K562 (cell line): Measurements from ENCODE around the gene GABRB1. TPM values are rescaled to one million over a fixed set of nuclear protein-coding genes. Genes with fewer than 3 reads are reported as not detected.

Source experiments
- ATF7 ChIP-seq: fragments of 450-650 bp; IDR thresholded peaks from 2 replicates; pipeline ENCODE4 v1.7.1; 2014; ENCODE audit warnings: mild to moderate bottlenecking, moderate library complexity
- CSDE1 ChIP-seq, 2 experiments: fragments of 450-650 bp; IDR thresholded peaks; 2 replicates each; pipeline ENCODE4 v1.6.1; 2016; ENCODE audit warnings: mild to moderate bottlenecking in 1 of 2
- EP400 ChIP-seq: fragments of 450-650 bp; IDR thresholded peaks from 2 replicates; pipeline ENCODE4 v1.6.1; 2017; ENCODE audit warnings: antibody characterized with exemption, mild to moderate bottlenecking, moderate library complexity
- HDAC1 ChIP-seq, 2 experiments: fragments of 450-650 bp; IDR thresholded peaks; 2 replicates each; pipeline ENCODE4 v1.6.1; 2016 to 2017; ENCODE audit warnings: inconsistent platforms in 1 of 2, mild to moderate bottlenecking in 1 of 2, moderate library complexity in 1 of 2
- MEIS2 ChIP-seq: fragments of 450-650 bp; IDR thresholded peaks from 2 replicates; pipeline ENCODE4 v1.6.1; 2014; ENCODE audit warnings: mild to moderate bottlenecking; ENCODE audit not compliant: partially characterized antibody
- SMARCE1 ChIP-seq: fragments of 450-650 bp; IDR thresholded peaks from 2 replicates; pipeline ENCODE4 v1.7.1; 2016; ENCODE audit warnings: mild to moderate bottlenecking
- TAF1 ChIP-seq: IDR thresholded peaks from 2 replicates; pipeline ENCODE4 v1.6.1; 2011; ENCODE audit warnings: mild to moderate bottlenecking, low read length, moderate library complexity; ENCODE audit not compliant: insufficient read depth, control insufficient read depth, severe bottlenecking; ENCODE audit errors: extremely low read depth
- ZBTB8A ChIP-seq: fragments of 450-650 bp; IDR thresholded peaks from 2 replicates; pipeline ENCODE4 v1.6.1; 2018; ENCODE audit warnings: mild to moderate bottlenecking, moderate library complexity; ENCODE audit not compliant: partially characterized antibody
- polyA plus RNA-seq, 8 experiments: library from polyadenylated mRNA; depleted of rRNA in 4 of 8; stranded (reverse) in 5 of 8; unstranded in 3 of 8; fragments of >200 nt; fragmentation: Nextera tagmentation in 2 of 8; fragmentation: Illumina TruSeq in 1 of 8; extraction: Ambion mirVana in 2 of 8; extraction: Trizol in 1 of 8; gene quantifications; 2 replicates each; pipeline versions ENCODE4 v1.2.1 to v1.2.3, GENCODE V29; 2011 to 2014; ENCODE audit warnings: inconsistent platforms in 1 of 8, missing spikeins in 1 of 8
- total RNA-seq, 7 experiments: library from RNA; depleted of rRNA in 6 of 7; stranded (reverse); fragments of >200 nt in 6 of 7; fragmentation: Illumina TruSeq in 2 of 7; extraction: Trizol in 2 of 7; gene quantifications; 2 replicates each; pipeline versions ENCODE4 v1.2.1 to v1.2.3, GENCODE V29; 2011 to 2021; ENCODE audit warnings: low replicate concordance in 1 of 7
- TF ChIP-seq, protein P1 (sequence below), 2 experiments: fragments of 450-650 bp; formaldehyde crosslinking in 1 of 2; IDR thresholded peaks; 2 replicates each; pipeline versions ENCODE4 v1.4.0 to v1.6.1; 2014 to 2020; ENCODE audit warnings: mild to moderate bottlenecking in 2 of 2, borderline replicate concordance in 1 of 2, low read depth in 1 of 2
- TF ChIP-seq, protein P2 (sequence below): fragments of 150-350 bp; conservative IDR thresholded peaks from 2 replicates; pipeline ENCODE4 v1.6.1; 2014; ENCODE audit warnings: low read length
- TF ChIP-seq, protein P3 (sequence below), 2 experiments: fragments of 450-650 bp; conservative IDR thresholded peaks; 2 replicates each; pipeline ENCODE4 v1.6.1; 2017; ENCODE audit warnings: mild to moderate bottlenecking in 2 of 2, moderate library complexity in 2 of 2

GABRB1 gene
- total and polyA plus RNA-seq, 9 of the 15 experiments (the other 6 are each of a cell fraction or from before 2014, with no cell fraction given): not detected

DNA sequence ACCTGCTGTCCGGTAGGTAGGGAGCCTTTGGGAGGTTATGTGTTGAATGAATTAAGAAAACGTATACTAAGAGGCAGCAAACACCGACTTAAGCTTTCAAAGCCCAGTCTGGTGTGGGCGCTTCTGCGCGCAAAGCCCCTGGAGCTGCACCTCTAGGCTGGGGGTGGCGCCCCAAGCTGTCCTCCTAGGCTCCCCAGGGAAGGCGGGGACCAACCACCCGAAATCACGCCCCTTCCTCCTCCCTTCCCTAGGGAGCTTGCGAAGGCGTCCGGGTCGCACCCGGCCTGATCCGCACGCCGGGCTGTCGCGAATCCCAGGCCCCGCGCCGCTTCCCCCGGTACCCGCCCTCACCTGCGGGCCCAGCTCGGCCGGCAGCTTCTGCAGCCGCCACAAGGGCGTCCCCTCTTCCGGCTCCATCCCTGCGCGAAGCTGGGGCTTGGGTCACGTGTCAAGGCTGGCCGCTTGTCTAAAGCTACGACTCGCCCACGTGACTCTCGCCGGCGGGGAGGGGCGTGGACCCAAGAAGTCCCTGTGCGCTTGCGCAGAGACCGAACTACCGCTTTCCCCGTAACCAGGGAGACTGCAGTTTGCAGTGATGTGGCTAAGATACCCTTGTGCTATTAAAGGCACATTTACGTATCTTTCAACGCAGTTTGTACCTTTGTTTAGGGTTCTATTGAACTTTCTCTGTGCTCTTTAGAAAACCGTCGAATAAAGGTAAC, 432.0 kb downstream of the GABRB1 start, which contains the start of gene COMMD8 (continued):
- TF ChIP-seq, protein P1, sequence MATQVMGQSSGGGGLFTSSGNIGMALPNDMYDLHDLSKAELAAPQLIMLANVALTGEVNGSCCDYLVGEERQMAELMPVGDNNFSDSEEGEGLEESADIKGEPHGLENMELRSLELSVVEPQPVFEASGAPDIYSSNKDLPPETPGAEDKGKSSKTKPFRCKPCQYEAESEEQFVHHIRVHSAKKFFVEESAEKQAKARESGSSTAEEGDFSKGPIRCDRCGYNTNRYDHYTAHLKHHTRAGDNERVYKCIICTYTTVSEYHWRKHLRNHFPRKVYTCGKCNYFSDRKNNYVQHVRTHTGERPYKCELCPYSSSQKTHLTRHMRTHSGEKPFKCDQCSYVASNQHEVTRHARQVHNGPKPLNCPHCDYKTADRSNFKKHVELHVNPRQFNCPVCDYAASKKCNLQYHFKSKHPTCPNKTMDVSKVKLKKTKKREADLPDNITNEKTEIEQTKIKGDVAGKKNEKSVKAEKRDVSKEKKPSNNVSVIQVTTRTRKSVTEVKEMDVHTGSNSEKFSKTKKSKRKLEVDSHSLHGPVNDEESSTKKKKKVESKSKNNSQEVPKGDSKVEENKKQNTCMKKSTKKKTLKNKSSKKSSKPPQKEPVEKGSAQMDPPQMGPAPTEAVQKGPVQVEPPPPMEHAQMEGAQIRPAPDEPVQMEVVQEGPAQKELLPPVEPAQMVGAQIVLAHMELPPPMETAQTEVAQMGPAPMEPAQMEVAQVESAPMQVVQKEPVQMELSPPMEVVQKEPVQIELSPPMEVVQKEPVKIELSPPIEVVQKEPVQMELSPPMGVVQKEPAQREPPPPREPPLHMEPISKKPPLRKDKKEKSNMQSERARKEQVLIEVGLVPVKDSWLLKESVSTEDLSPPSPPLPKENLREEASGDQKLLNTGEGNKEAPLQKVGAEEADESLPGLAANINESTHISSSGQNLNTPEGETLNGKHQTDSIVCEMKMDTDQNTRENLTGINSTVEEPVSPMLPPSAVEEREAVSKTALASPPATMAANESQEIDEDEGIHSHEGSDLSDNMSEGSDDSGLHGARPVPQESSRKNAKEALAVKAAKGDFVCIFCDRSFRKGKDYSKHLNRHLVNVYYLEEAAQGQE (IDR thresholded peaks at IDR 0.05; ENCODE audit: borderline replicate concordance): peak; percentile 97
- TF ChIP-seq, protein P1 (CRISPR knock-in tag; IDR thresholded peaks at IDR 0.05; ENCODE audit: low read depth): 0 out of 2 replicates have a peak, but pooled peaks have one; percentile 43
- TF ChIP-seq MEIS2 (peak; percentile 86), TAF1 (peak; percentile 34), HDAC1 (IDR thresholded peaks at IDR 0.05) (peak in 1 of 2 experiments; percentile 82; a peak in 2 of 4 replicates), ZBTB8A (no peak), ATF7 (peak; percentile 77), EP400 (peak; percentile 56; the same call in 1 of the 2 replicates), SMARCE1 (no peak), CSDE1 (IDR thresholded peaks at IDR 0.05) (peak in 1 of 2 experiments; percentile 72; a peak in 1 of 4 replicates)
- TF ChIP-seq, protein P2, sequence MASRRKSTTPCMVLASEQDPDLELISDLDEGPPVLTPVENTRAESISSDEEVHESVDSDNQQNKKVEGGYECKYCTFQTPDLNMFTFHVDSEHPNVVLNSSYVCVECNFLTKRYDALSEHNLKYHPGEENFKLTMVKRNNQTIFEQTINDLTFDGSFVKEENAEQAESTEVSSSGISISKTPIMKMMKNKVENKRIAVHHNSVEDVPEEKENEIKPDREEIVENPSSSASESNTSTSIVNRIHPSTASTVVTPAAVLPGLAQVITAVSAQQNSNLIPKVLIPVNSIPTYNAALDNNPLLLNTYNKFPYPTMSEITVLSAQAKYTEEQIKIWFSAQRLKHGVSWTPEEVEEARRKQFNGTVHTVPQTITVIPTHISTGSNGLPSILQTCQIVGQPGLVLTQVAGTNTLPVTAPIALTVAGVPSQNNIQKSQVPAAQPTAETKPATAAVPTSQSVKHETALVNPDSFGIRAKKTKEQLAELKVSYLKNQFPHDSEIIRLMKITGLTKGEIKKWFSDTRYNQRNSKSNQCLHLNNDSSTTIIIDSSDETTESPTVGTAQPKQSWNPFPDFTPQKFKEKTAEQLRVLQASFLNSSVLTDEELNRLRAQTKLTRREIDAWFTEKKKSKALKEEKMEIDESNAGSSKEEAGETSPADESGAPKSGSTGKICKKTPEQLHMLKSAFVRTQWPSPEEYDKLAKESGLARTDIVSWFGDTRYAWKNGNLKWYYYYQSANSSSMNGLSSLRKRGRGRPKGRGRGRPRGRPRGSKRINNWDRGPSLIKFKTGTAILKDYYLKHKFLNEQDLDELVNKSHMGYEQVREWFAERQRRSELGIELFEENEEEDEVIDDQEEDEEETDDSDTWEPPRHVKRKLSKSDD: no peak
- TF ChIP-seq, protein P3, sequence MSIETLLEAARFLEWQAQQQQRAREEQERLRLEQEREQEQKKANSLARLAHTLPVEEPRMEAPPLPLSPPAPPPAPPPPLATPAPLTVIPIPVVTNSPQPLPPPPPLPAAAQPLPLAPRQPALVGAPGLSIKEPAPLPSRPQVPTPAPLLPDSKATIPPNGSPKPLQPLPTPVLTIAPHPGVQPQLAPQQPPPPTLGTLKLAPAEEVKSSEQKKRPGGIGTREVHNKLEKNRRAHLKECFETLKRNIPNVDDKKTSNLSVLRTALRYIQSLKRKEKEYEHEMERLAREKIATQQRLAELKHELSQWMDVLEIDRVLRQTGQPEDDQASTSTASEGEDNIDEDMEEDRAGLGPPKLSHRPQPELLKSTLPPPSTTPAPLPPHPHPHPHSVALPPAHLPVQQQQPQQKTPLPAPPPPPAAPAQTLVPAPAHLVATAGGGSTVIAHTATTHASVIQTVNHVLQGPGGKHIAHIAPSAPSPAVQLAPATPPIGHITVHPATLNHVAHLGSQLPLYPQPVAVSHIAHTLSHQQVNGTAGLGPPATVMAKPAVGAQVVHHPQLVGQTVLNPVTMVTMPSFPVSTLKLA (conservative IDR thresholded peaks at IDR 0.05): peak; percentile 93 to 94
